Testis (tissue), 3 donors: ENCODE measurements around the gene TBC1D32. TPM values are rescaled to one million over a fixed set of nuclear protein-coding genes. Genes with fewer than 3 reads are reported as not detected.

Experiments used
- DNase-seq: peaks from one replicate; pipeline ENCODE4 v3.0.0-alpha.2; 2019
- H3K27ac ChIP-seq, 2 donors: fragments of 200-600 bp; sonication (generic); one replicate each; pipeline ENCODE4 v1.5.1; 2019
- H3K27me3 ChIP-seq: fragments of 200-600 bp; sonication (generic); one replicate; pipeline ENCODE4 v1.5.1; 2019
- H3K36me3 ChIP-seq: fragments of 200-600 bp; sonication (generic); one replicate; pipeline ENCODE4 v1.5.1; 2017; ENCODE audit warnings: low read depth; ENCODE audit errors: missing control alignments
- H3K4me1 ChIP-seq: fragments of 200-600 bp; sonication (generic); one replicate; pipeline ENCODE4 v1.5.1; 2019
- H3K4me3 ChIP-seq, 2 donors: fragments of 200-600 bp; sonication (generic); one replicate each; pipeline ENCODE4 v1.5.1; 2017 to 2019
- H3K9me3 ChIP-seq: fragments of 200-600 bp; sonication (generic); one replicate; pipeline ENCODE4 v1.5.1; 2017
- POLR2A ChIP-seq: fragments of 450-650 bp; IDR thresholded peaks from one replicate; pipeline ENCODE4 v1.6.1; 2017; ENCODE audit warnings: antibody characterized with exemption, mild to moderate bottlenecking, moderate library complexity
- WGBS, 2 donors: methylation state at CpG; one replicate each; pipeline ENCODE4 v1.1.5; 2018; 5-methylcytosine and 5-hydroxymethylcytosine counted together
- intact Hi-C: fragments of 100-400 bp; cut with DNase I; formaldehyde crosslinking; loops from one replicate; pipeline ENCODE4 v1.15.1; 2023; ENCODE audit warnings: low total_unique reads
- polyA plus RNA-seq: library from polyadenylated mRNA; stranded (reverse); fragments of 350-450 nt; fragmentation: Illumina TruSeq; extraction: RNeasy Lipid Tissue Mini Kit (QIAGEN cat#74804); gene quantifications from one replicate; pipeline ENCODE4 v1.2.3, GENCODE V29; 2014; ENCODE audit warnings: low read depth, low replicate concordance; ENCODE audit not compliant: insufficient read depth
- small RNA-seq, 2 donors: library from RNA; depleted of rRNA; stranded (forward); fragments of <200 nt; gene quantifications; one replicate each; pipeline ENCODE3, GENCODE V24; 2016
- total RNA-seq, 2 donors: library from RNA; depleted of rRNA; stranded (reverse); fragments of >200 nt; gene quantifications; one replicate each; pipeline ENCODE4 v1.2.3, GENCODE V29; 2016
- TF ChIP-seq, protein P1 (sequence below), 3 experiments: fragments of 450-650 bp in 2 of 3; fragments of 200-600 bp in 1 of 3; sonication (generic) in 1 of 3; IDR thresholded peaks; one replicate each; pipeline ENCODE4 v1.5.1; 2016 to 2019; ENCODE audit warnings: antibody characterized with exemption in 3 of 3, mild to moderate bottlenecking in 2 of 3, moderate library complexity in 1 of 3

Gene TBC1D32
- total and polyA plus RNA-seq, 3 donors from 2014 or later: 9.3 to 37.4 (median 22.1) TPM

DNA sequence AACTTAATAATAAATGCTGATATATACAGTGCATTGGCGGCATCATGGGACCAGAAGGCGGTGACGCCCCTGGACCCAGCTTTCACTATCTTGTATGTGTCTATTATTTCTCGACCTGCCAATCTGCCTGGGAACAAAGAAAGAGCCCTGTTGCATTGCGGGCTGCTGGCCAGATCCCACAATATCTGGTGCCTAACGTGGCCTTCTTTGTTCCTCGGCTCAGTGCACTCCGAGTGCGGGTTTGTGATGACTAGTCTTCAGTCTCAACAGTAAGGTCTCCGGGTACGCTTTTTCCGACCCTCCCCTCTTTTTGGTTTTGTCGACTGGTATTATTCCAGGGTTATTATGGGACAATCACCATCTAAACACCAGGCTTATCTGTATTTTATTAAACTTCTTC is 291.5 kb downstream of the TBC1D32 start:
- H3K27ac ChIP-seq: no peak overlapping the region
- no peaks in the 10 kb centered on the region for H3K36me3 ChIP-seq
- intact Hi-C loops: no loop called here
- 73 to 82% methylated on average over 13 of the region's 13 CpGs for WGBS, 2 donors
- no peaks in the 10 kb centered on the region for H3K4me1 ChIP-seq
- TF ChIP-seq, protein P1, sequence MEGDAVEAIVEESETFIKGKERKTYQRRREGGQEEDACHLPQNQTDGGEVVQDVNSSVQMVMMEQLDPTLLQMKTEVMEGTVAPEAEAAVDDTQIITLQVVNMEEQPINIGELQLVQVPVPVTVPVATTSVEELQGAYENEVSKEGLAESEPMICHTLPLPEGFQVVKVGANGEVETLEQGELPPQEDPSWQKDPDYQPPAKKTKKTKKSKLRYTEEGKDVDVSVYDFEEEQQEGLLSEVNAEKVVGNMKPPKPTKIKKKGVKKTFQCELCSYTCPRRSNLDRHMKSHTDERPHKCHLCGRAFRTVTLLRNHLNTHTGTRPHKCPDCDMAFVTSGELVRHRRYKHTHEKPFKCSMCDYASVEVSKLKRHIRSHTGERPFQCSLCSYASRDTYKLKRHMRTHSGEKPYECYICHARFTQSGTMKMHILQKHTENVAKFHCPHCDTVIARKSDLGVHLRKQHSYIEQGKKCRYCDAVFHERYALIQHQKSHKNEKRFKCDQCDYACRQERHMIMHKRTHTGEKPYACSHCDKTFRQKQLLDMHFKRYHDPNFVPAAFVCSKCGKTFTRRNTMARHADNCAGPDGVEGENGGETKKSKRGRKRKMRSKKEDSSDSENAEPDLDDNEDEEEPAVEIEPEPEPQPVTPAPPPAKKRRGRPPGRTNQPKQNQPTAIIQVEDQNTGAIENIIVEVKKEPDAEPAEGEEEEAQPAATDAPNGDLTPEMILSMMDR (IDR thresholded peaks at IDR 0.05): no peak
- no peak for TF ChIP-seq POLR2A
- no peaks in the 10 kb centered on the region for H3K9me3 ChIP-seq
- no peak for DNase-seq
- H3K27me3 ChIP-seq: no peaks in the 10 kb centered on the region
- H3K4me3 ChIP-seq: no peak overlapping the region

DNA sequence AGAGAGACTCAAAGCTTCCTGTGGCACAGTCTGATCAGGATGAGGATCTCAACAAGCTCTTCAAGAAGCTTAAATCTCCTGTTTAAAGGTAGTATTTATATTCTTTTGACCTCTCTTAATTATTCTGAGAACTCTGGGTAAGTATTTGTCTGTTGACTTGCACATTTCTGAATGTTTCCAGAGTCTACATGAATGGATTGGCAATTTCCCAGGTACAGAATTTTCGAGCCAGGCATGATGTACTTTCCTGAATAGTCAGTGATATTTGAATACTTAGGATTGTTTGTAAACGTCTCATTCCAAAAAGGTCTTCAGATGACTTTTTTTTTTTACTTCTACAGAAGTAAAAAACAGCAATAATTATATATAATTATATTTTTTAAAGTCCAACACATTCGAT is 293.4 kb downstream of the TBC1D32 start:
- Histone ChIP-seq H3K27ac (no peak overlapping the region), H3K4me1 (no peaks in the 10 kb centered on the region), H3K4me3 (no peak overlapping the region), H3K9me3 (no peaks in the 10 kb centered on the region), H3K36me3 (no peaks in the 10 kb centered on the region), H3K27me3 (no peaks in the 10 kb centered on the region)
- TF ChIP-seq, protein P1 (IDR thresholded peaks at IDR 0.05): no peak
- TF ChIP-seq POLR2A: no peak
- 36 to 45% methylated on average over 3 of the region's 3 CpGs for WGBS, 2 donors
- DNase-seq: no peak
- intact Hi-C loops: no loop called here

DNA sequence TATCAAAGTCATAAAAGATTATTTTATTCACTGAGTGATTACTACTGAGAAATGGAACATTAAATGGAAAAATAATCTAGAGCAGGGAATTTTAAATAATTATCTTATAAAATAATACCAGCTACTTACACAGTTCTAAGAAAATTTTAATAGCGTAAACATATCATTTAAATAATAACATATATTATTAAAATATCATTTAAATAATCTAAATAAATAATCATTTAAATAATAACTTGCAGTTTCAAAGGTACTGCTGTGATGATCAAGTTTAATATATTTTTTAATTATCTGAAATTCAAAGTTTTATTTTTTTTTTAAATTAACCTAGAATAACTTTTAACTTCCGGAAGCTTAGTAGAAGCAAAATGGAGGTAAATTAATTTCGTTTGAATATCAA is 301.2 kb downstream of the TBC1D32 start:
- Histone ChIP-seq H3K27ac (no peak overlapping the region), H3K4me1 (no peaks in the 10 kb centered on the region), H3K27me3 (no peaks in the 10 kb centered on the region), H3K36me3 (no peaks in the 10 kb centered on the region), H3K9me3 (no peaks in the 10 kb centered on the region), H3K4me3 (no peak overlapping the region)
- TF ChIP-seq, protein P1 (IDR thresholded peaks at IDR 0.05): no peak
- no peak for TF ChIP-seq POLR2A
- intact Hi-C loops: no loop called here
- no peak for DNase-seq
- 88 to 91% methylated on average over 3 of the region's 3 CpGs for WGBS, 2 donors

DNA sequence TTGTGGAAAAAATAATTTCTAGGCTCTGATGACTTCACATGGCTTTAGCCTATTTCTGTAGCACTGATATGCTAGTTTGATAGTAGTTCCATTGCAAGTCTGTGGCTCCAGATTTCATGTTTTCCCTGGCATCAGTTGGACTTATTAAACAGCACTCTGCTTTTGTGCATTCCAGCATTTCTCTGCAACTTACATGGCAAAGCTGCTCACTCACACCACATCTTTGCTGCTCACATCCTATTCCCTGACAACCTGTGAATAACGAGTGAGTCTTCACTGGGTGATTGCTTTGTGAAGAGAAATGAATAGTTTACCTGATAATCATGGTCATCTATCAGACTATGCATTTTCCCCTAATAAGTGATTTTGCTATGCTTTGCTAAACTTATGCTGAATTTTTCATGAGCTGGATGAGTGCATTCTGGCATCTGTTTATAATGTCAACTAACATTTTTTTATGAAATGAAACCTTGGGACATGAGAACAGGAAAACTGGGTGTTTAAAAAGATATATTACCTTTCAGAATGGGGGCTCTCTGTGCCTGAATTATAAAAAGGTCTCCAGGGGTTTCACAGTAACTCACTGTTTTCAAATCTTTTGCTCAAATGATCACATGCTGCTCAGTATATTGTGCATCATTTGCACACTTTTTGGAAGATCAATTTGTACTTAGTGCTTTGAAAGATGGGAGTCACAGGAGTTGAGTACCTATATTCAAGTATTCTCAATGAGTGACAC is 301.8 kb downstream of the TBC1D32 start:
- WGBS, 2 donors: 42 to 50% methylated on average over 1 of the region's 1 CpG

More for the DNA sequence above, 301.8 kb downstream of the TBC1D32 start:
- no peaks in the 10 kb centered on the region for H3K4me1 ChIP-seq
- no peaks in the 10 kb centered on the region for H3K9me3 ChIP-seq
- DNase-seq: no peak
- no peak overlapping the region for H3K27ac ChIP-seq
- no peaks in the 10 kb centered on the region for H3K36me3 ChIP-seq
- no peak overlapping the region for H3K4me3 ChIP-seq
- H3K27me3 ChIP-seq: no peaks in the 10 kb centered on the region
- intact Hi-C loops: no loop called here
- TF ChIP-seq POLR2A: no peak
- TF ChIP-seq, protein P1 (IDR thresholded peaks at IDR 0.05): no peak

Small RNA genes lying within 50 kb of the gene (small RNA-seq; reads per million reads assigned to genes)
- gene RF00019: 0 reads per million in 2 donors
- gene RNU6-1286P: 0 reads per million in 2 donors

Other genes with a start within 250 kb of the TBC1D32 start
- 10 to 100 TPM; 61.0 to 64.0 TPM for gene GJA1, start 101.2 kb upstream of the TBC1D32 start, total RNA-seq
- gene GJA1, start 101.2 kb upstream of the TBC1D32 start, polyA plus RNA-seq: 81.2 TPM